Large intestine (tissue), 3 donors: Measurements from ENCODE around the gene NEURL1B. TPM values are rescaled to one million over a fixed set of nuclear protein-coding genes. Genes with fewer than 3 reads are reported as not detected.

Experiments used
- DNase-seq, 2 donors: peaks; one replicate each; pipeline versions ENCODE4 v3.0.0 to v3.0.0-alpha.2; 2013
- H3K27ac ChIP-seq: one replicate; pipeline ENCODE4 v1.5.1; 2013; ENCODE audit warnings: low read length
- H3K27me3 ChIP-seq: 2 replicates; pipeline ENCODE4 v1.6.1; 2013; ENCODE audit warnings: low read length; ENCODE audit not compliant: control insufficient read depth, insufficient read depth
- H3K36me3 ChIP-seq: 2 replicates; pipeline ENCODE4 v1.6.1; 2013; ENCODE audit warnings: low read length; ENCODE audit not compliant: control insufficient read depth, insufficient read depth
- H3K4me1 ChIP-seq: one replicate; pipeline ENCODE4 v1.6.1; 2013; ENCODE audit warnings: low read length; ENCODE audit not compliant: control insufficient read depth, insufficient read depth
- H3K4me3 ChIP-seq: one replicate; pipeline ENCODE4 v1.5.1; 2013; ENCODE audit warnings: low read length
- H3K9me3 ChIP-seq: one replicate; pipeline ENCODE4 v1.6.1; 2013; ENCODE audit warnings: mild to moderate bottlenecking, low read depth, low read length, moderate library complexity; ENCODE audit not compliant: control insufficient read depth
- WGBS: methylation state at CpG from one replicate; pipeline ENCODE4 v1.1.5; 2013; ENCODE audit warnings: low lambda C conversion rate; ENCODE audit not compliant: insufficient coverage; 5-methylcytosine and 5-hydroxymethylcytosine counted together
- polyA plus RNA-seq: library from polyadenylated mRNA; unstranded; fragments of 120-200 nt; gene quantifications from one replicate; pipeline ENCODE4 v1.2.1, GENCODE V29; 2013

The NEURL1B gene
- polyA plus RNA-seq, 1 donor = 13.5 TPM

DNA sequence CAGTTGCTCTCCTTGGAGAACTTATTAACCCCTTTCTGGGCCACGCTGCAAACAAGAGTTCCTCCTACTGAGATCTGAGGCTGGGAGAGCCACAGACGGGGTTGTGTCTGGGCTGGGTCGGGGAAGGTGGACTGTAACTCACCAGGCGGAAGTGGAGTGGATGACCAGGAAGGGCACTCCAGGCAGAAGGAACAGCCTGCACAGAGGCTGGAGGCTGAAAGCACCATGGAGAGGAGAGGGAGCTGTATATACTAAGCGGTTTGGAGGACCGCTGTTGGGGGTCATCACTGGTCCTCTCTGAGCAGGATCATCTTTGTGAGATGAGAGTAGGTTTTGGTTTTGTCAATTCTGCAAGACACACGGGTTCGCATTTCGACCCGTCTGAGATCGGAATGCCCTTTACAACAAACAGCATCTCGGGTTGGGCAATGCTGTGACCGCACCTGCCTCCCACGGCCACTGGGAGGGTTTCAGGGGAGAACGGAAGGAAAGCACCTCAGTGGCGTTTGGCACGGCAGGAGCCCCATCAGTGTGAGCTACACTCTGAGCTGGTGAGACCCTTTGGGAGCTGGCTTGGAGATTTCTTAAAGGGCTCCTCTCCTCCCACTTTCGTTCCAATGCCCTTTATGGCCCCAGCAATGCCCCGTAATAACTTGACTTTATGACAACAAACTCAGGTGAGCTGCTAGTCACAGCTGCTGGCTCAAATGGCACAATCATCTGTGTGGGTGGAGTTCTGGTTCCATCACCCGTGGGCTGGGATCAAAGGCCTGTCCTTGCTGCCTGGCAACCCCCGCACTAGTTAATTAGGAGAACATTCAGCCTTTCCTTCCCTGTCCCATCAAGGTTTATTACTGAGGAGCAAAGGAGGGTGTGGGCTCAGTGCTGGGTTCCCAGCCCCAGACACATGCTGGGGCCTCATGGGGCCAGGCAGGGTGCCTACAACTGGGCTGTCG lies 18.7 kb upstream of the NEURL1B start:
- peak; percentile 94 to 97 for DNase-seq
- peak overlapping the region; percentile 1 for H3K4me3 ChIP-seq

DNA sequence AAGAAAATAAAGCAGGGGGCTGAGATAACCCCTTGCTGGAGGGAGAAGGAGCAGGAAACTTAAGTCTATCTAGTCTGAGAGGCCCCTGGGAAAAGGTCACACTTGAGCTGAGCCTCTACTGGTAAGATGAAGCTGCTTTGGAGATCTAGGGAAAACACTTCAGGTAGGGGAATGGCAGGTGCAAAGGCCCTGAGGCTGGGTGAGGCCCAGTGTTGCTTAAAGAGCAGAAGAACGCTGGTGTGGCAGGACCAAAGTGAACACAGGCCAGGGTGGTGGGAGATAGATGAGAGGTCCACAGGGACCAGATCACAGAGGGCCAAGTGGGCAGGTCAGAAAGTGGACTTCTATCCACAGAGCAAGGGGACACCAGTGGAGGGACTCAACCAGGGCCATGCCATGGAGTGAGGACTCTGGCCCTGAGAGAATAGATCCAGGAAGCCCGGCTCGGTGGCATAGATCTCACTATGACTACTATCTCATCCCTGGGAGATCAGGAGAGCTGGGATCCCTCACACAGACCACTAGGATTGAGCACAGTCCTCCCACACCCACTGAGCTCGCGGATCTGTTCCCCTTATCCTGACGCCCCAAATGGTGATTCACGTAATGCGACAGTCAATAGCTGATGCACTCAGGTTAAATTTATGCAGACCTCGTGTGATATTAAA lies 17.6 kb upstream of the NEURL1B start:
- no CpG with 5 or more reads among the region's 9 CpGs for WGBS
- Histone ChIP-seq H3K36me3 (no peaks in the 10 kb centered on the region), H3K4me3 (no peak overlapping the region), H3K27me3 (no peaks in the 10 kb centered on the region), H3K27ac (peak overlapping the region; percentile 58), H3K9me3 (no peaks in the 10 kb centered on the region), H3K4me1 (peaks cover 28% of the 10 kb centered on the region)
- DNase-seq = no peak

More for the DNA sequence above, 18.7 kb upstream of the NEURL1B start:
- Histone ChIP-seq H3K9me3 (no peaks in the 10 kb centered on the region), H3K36me3 (no peaks in the 10 kb centered on the region), H3K27ac (peak overlapping the region; percentile 81), H3K27me3 (no peaks in the 10 kb centered on the region), H3K4me1 (peaks cover 28% of the 10 kb centered on the region)
- no CpG with 5 or more reads among the region's 22 CpGs for WGBS

DNA sequence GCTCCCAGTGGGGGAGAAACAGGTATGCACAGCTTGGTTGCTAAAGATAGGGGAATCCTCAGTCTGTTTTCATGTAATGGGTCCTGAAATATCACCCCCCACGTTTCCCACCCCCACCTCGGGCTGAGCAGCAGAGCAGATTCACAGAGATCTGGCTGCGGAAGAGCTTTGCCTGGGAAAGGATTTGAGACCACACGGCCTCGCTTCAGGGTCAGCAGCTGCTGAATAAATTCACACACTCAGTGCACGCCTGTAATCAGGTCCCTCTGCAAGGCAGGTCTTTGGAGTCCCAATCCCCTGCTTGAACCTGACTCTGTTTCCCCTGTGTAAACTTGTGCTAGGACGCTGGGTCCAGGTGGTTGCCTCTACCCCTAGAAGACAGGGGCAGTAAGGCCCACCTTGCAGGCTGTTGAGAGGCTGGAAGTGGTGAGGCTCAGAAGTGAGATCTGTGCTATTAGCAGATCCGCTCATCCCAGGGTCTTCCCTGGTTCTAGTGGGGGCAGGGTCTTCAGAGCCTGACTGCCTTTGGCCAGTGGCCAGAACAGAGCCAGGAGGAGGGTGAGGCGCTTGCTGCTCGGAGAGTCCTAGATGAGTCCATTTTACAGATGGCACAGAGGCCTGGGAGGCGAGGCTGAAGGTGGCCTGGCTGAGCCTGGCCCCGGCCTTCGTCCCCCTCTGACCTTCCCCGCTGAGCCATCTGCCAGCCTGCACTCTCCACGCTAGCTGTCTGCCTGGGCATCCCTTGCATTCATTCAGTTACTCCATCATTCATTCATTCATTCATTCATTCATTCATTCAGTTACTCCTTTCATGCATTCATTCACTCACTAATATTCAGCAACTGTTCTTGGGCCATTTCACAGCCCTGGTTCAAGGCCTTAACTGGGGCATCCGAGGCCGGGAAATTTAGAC lies 16.7 kb upstream of the NEURL1B start:
- Histone ChIP-seq H3K27ac (no peak overlapping the region), H3K36me3 (no peaks in the 10 kb centered on the region)
- 100% methylated on average over 2 of the region's 17 CpGs for WGBS

DNA sequence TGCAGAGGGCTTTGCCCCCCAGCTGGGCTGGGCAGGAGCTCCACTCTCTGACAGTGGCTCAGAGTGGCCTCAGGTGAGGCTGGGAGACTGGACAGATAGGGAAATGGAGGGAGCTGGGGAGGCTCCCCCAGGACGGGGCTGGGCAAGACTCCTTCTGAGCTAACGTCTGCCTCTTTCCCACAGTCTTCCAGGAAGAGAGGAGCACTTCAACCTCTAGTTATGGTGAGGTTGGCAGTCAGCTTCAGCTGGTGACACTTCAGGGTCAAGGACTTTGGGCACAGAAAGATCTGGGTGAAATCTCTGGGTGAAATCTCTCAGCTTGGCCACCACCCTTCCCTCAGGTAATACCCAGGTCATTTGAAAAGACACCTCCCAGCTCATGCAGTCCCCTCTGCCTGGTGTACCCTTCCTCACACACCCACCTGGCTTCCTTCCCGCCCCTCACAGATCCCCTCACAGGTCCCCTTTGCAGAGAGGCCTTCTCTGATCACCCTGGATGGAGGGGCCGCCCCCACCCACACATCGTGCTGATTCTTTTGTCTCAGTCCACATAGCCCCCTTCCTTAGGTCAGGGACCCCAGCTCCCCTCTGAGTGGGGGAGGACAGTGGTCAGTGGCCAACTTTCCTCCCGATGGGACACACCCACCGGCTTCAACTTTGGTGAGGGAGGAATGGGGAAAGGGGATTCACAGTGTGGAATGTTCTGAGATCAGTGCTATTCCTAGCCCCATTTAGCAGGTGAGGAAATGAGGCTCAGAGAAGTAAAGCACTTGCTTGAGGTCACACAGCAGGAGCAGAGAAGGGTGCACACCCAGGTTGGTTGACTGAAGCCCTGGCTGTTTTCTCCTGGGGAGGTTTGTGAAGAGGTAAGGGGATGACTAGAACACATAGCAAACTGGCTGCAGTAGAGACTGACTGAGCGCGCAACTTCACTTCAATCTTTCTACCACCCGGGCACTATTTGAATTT lies 15.8 kb upstream of the NEURL1B start:
- no peak overlapping the region for H3K4me3 ChIP-seq
- H3K36me3 ChIP-seq = no peaks in the 10 kb centered on the region
- H3K27ac ChIP-seq = no peak overlapping the region
- H3K9me3 ChIP-seq = no peaks in the 10 kb centered on the region
- no CpG with 5 or more reads among the region's 10 CpGs for WGBS
- no peak for DNase-seq
- H3K4me1 ChIP-seq = peaks cover 28% of the 10 kb centered on the region
- H3K27me3 ChIP-seq = no peaks in the 10 kb centered on the region

More for the DNA sequence above, 16.7 kb upstream of the NEURL1B start:
- Histone ChIP-seq H3K9me3 (no peaks in the 10 kb centered on the region), H3K4me3 (no peak overlapping the region), H3K4me1 (peaks cover 28% of the 10 kb centered on the region), H3K27me3 (no peaks in the 10 kb centered on the region)
- DNase-seq = no peak

DNA sequence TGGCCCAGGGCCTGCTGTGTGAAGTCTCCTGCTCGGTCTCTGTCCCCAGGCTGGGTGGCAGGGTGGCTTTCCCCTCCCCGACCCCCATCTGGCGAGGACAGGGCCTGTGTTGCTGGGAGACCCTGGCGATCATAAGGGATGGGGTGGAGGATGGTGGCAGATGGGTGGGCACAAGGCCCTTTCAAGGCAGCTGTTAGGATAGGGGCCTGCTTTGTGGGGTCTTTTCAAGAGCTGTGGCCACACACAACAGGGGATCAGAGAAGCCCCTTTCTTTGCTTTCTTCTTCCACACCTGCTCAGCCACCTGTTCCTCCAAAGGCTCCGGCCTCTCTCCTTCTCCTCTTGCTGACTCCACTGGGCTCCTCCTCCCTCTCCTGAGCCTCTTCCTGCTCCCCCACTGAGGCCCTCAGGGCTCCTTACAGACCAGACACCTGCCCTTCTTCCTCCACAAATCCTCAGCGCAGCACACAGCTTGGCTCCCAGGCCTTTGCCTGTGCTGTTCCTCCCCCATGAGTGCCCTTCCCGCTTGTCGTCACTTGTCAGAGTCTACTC lies 15.0 kb upstream of the NEURL1B start:
- Histone ChIP-seq H3K9me3 (no peaks in the 10 kb centered on the region), H3K27ac (no peak overlapping the region), H3K36me3 (no peaks in the 10 kb centered on the region), H3K4me1 (peaks cover 28% of the 10 kb centered on the region), H3K4me3 (no peak overlapping the region), H3K27me3 (no peaks in the 10 kb centered on the region)
- DNase-seq = no peak
- WGBS = no CpG with 5 or more reads among the region's 8 CpGs

DNA sequence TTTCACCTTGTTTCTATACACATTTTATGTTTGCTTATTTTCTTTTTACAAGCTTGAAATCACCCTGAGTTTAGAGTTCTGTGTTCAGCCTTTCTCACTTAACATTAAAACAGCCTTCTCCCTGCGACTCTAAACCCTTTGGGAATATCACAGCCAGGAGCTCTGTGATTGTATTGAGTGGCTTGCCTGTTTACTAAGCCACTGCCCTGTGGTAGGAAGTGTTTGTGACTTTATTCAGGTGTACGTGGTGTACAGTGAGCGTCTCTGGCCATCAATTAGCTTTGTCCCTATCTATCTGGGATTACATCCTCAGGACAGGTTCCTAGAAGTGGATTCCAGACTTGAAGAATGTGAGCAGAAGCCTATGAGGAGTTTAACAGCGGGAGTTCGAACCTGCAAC lies 11.0 kb upstream of the NEURL1B start:
- WGBS = no CpG with 5 or more reads among the region's 5 CpGs
- H3K36me3 ChIP-seq = no peaks in the 10 kb centered on the region
- H3K9me3 ChIP-seq = no peaks in the 10 kb centered on the region
- no peak for DNase-seq
- H3K27ac ChIP-seq = no peak overlapping the region
- no peaks in the 10 kb centered on the region for H3K27me3 ChIP-seq
- no peak overlapping the region for H3K4me3 ChIP-seq
- peaks cover 3% of the 10 kb centered on the region for H3K4me1 ChIP-seq

DNA sequence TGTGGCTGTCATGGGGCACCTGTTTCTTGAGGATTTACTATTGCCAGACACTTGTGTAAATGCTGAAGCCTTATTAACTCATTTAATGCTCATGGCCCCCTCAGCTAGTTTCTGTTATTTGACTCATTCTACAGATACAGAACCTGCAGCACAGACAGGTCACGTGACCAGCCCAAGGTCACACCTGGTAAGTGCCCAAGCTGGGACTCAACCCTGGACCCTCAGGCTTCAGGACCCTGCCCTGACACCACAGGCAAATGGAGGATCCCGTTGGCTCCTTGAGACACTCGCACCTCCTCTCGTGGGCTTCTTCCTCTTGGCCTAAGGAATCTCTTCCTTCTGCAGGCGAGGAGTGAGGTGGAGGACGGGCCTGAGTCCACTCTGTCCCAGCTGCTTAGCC lies 10.6 kb upstream of the NEURL1B start:
- H3K27me3 ChIP-seq = no peaks in the 10 kb centered on the region
- no peaks in the 10 kb centered on the region for H3K36me3 ChIP-seq
- no peaks in the 10 kb centered on the region for H3K9me3 ChIP-seq
- WGBS = no CpG with 5 or more reads among the region's 6 CpGs
- H3K4me1 ChIP-seq = no peaks in the 10 kb centered on the region
- H3K4me3 ChIP-seq = no peak overlapping the region
- no peak overlapping the region for H3K27ac ChIP-seq
- DNase-seq = no peak

DNA sequence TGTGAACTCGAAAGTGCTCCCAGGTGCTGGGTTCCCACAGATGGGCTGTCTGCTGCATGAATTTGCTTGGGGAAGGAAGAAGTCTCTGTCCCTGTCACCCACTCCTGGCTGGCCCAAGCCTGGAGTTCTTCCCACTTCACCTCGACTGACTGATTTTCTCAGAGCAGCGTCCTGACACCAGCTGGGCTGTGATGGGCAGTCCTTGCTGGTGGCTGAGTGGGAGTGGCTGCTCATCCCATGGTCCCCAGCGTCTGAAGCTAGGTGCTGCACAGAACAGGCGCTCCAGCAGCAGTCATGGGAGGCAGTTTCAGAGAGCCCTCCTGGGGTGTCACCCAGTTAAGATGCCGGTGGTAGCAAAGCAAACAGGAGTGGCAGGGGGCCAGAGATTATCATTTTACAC lies 10.1 kb upstream of the NEURL1B start:
- DNase-seq = no peak
- WGBS = no CpG with 5 or more reads among the region's 6 CpGs
- H3K4me3 ChIP-seq = no peak overlapping the region

DNA sequence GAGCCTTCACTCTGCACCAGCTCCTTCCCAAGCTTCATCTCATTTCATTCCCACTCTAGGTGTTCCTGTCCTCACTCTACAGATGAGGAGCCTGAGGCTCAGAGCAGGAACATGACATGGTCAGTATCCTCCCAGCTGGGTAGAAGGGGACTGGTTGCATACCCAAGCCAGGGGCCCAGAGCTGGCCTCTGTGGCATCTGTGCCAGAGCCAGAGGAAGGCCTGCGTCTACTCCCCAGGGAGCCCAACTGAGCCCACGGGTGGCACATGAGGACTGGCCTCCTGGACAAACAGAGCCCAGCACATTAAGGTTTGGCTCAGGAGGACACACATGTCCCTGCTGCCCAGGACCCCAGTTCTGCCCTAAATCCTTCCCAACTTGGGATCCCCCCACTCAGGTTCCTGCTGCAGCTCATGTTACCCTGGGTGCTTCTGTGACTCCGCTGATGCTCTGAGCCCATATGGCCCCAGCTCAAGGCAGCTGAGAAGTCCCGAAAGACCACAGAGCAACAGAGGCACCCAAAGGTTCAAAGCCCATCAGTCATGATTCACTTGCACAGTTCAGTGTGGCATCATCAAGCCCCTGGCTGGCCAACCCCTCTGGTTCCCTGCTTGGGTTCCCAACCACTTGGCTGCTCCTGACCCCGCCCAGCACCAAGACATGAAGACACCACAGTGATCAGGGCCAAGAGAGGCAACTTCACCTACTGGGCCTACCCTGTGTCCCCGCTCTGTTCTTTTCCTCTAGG lies 8.5 kb upstream of the NEURL1B start:
- WGBS = no CpG with 5 or more reads among the region's 6 CpGs
- H3K9me3 ChIP-seq = no peaks in the 10 kb centered on the region
- H3K36me3 ChIP-seq = no peaks in the 10 kb centered on the region
- no peak overlapping the region for H3K4me3 ChIP-seq
- H3K27ac ChIP-seq = no peak overlapping the region
- H3K4me1 ChIP-seq = peaks cover 7% of the 10 kb centered on the region
- DNase-seq = no peak
- no peaks in the 10 kb centered on the region for H3K27me3 ChIP-seq

More for the DNA sequence above, 10.1 kb upstream of the NEURL1B start:
- Histone ChIP-seq H3K9me3 (no peaks in the 10 kb centered on the region), H3K27ac (no peak overlapping the region), H3K36me3 (no peaks in the 10 kb centered on the region), H3K4me1 (no peaks in the 10 kb centered on the region), H3K27me3 (no peaks in the 10 kb centered on the region)
